Epithelial cell of proximal tubule (primary cell): ENCODE results near the gene YIPF7. TPM values are rescaled to one million over a fixed set of nuclear protein-coding genes. Genes with fewer than 3 reads are reported as not detected.

Experiments used
- DNase-seq: peaks from one replicate; pipeline ENCODE4 v3.0.0-alpha.2; 2011; ENCODE audit warnings: low read depth
- H3K4me3 ChIP-seq: 2 replicates; pipeline ENCODE4 v1.5.1; 2011; ENCODE audit warnings: low read depth, mild to moderate bottlenecking, low read length
- total RNA-seq: library from RNA; depleted of rRNA; stranded (reverse); fragments of >200 nt; gene quantifications from 2 replicates; pipeline ENCODE4 v1.2.3, GENCODE V29; 2015
- TF ChIP-seq, protein P1 (sequence below): conservative IDR thresholded peaks from 2 replicates; pipeline ENCODE4 v1.5.1; 2012; ENCODE audit warnings: low read depth, mild to moderate bottlenecking, low read length

YIPF7 gene
- total RNA-seq, 1 donor from 2014 or later: not detected

DNA sequence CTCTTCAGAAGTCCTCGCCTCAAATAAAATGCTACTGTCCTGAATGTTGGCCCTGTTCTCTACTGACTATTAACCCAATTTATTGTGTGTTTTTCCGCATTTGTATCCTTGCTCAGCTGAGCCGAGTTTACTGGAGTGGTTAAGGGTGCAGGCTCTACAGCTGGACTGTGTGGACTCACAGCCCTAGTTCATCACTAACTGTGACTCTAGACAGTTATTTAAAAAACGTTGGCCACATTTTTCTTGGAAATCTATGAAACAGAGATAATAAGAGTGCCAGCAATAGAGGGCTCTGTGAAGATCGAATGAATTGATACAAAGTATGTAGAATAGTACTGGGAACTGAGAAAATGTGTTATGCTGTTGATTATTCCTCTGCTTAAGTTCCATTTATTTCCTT lies 23.9 kb upstream of the YIPF7 start:
- TF ChIP-seq, protein P1, sequence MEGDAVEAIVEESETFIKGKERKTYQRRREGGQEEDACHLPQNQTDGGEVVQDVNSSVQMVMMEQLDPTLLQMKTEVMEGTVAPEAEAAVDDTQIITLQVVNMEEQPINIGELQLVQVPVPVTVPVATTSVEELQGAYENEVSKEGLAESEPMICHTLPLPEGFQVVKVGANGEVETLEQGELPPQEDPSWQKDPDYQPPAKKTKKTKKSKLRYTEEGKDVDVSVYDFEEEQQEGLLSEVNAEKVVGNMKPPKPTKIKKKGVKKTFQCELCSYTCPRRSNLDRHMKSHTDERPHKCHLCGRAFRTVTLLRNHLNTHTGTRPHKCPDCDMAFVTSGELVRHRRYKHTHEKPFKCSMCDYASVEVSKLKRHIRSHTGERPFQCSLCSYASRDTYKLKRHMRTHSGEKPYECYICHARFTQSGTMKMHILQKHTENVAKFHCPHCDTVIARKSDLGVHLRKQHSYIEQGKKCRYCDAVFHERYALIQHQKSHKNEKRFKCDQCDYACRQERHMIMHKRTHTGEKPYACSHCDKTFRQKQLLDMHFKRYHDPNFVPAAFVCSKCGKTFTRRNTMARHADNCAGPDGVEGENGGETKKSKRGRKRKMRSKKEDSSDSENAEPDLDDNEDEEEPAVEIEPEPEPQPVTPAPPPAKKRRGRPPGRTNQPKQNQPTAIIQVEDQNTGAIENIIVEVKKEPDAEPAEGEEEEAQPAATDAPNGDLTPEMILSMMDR: no peak
- DNase-seq: no peak
- H3K4me3 ChIP-seq: no peak overlapping the region

DNA sequence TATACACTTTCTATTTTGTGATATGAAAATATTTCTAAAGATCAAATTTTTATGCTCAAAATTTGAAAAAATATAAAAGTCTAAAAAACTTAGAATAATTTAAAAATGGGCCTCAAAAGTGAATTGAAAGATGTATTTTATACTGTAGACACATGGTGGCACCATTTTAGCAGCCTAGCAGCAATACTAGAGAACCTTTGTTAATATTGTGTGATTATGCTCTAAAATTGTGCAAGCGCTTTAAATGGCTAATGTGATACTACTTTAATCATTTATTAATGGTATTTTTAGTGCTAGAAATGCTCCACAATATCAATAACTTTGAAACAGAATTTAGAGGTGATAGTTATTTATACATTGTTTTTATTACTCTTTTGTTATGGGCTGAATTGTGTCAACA lies 23.0 kb upstream of the YIPF7 start:
- H3K4me3 ChIP-seq: no peak overlapping the region
- no peak for DNase-seq
- TF ChIP-seq, protein P1: peak; percentile 11

DNA sequence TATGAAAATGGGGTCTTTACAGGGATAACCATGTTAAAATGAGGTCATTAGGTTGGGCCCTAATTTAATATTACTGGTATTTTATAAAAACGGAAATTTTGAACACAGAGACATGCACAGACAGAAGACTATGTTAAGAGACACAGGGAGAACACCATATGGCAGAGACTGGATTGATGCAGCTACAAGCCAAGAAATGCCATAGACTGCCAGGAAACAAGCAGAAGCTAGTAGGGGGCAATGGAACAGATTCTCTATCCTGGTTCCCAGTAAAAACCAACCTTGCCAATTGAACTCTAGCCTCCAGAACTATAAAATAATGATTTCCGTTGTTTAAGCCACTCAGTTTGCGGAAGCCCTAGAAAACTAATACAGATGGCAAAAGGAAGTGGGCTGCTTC lies 20.2 kb upstream of the YIPF7 start:
- DNase-seq: no peak
- TF ChIP-seq, protein P1: no peak
- H3K4me3 ChIP-seq: no peak overlapping the region

DNA sequence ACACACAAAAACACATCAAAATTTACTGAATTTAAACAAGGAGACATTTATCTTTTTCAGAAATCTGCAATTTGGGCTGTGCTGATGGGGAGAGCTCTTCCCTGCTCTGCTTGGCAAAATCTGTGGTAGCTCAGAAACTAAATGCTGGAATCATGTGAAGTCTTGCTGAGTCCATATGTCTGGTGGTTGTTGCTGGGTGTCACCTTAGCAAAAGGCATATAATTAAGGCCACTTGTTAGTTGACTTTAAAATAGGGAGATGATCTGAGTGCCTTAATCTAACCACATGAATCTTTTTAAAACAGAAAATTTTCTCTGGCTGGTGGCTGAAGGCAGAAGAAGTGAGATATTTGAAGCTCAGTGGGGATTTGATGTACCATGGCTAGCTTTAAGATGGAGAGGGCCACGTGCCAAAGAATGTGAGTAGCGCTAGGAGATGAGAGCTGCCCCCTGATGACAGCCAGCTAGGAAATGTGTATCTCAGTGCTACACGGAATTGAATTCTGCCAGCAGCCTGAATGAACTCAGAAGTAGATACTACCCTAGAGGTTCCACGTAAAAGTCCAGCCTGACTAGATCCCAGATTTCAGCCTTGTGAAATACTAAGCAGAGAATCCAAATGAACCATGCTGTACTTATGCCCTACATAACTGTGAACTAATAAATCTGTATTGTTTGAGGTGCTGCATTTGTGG lies 19.2 kb upstream of the YIPF7 start:
- no peak for DNase-seq
- no peak overlapping the region for H3K4me3 ChIP-seq
- TF ChIP-seq, protein P1: no peak

DNA sequence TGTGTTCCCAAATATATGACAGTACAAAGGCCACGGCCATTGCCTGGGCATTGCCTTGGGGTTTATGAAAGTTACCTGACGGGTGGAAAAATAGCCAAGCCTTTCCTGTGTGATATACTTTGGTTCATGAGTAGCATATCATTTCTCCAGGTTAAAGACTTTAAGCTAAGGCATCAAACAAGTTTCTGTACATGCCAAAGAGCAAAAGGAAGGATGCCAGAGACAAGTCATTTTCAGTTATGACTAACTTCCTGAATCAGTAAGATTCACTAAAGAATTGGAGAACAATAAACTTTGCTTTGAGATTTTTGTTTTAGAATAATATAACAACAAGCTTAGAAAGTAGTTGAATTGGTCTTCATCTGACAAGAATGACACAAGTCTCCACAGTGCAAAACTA lies 17.1 kb upstream of the YIPF7 start:
- DNase-seq: no peak
- H3K4me3 ChIP-seq: no peak overlapping the region
- TF ChIP-seq, protein P1: no peak

DNA sequence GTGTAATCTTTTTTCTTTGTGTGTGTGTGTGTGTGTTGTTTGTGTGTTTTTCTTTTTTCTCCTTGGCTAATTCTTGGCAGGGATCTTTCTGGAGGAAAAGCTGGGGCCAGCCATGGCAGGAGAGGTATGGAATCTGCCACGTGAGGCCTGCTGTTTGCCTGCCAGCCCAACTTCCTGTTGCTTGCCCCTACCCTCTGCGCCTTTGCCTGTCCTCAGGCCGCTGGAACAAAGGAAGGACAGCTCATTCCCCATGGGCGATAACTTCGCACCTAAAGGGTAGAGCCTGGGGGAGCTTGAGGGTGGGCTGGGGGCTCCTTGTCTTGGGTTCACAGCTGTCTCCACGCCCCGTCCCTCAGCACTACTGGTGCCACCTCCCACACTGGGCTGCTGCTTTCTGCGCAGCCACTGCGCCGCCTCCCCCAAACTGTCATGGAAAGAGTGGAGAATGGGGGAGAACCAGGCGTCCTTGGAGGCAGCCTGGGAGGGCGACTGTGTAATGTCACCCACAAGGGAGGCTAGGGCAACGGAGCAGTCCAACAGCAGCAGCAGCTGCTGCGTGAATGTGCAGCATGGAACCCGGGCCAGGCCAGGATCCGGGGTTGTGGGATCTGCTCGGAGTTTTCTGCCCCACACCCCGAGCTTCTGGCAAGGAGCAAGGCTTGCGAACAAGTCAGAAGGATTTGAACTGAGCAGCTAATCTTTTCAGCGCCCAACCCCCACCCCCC lies 12.3 kb upstream of the YIPF7 start:
- TF ChIP-seq, protein P1: no peak
- DNase-seq: no peak
- H3K4me3 ChIP-seq: no peak overlapping the region

DNA sequence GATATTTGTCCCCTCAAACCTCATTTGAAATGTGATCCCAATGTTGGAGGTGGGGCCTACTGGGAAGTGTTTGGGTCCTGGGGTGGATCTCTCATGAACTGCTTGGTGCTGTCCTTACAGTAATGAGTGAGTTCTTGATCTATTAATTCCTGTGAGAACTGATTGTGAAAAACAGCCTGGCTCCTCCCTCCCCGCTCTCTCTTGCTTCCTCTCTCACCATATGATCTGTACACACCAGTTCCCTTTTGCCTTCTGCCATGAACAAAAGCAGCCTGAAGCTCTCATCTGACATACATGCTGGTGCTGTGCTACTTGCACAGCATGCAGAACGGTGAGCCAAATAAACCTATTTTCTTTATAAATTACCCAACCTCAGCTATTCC lies 11.2 kb upstream of the YIPF7 start:
- TF ChIP-seq, protein P1: no peak
- no peak for DNase-seq
- no peak overlapping the region for H3K4me3 ChIP-seq
